KOPT-K1 (cell line): Measurements from ENCODE around the gene SLC52A3.
"Not testable (repeated sequence)": the region's sequence is repeated elsewhere in the genome, so short reads cannot be mapped to it uniquely, and the experiment has no call there.

Experiments
- H3K27ac ChIP-seq: fragments of 200-600 bp; sonication (generic); 2 replicates; pipeline ENCODE4 v1.5.1; 2016; ENCODE audit warnings: antibody characterized with exemption, mild to moderate bottlenecking, low read depth, low read length; ENCODE audit not compliant: poor library complexity, severe bottlenecking
- H3K36me3 ChIP-seq: fragments of 200-600 bp; sonication (generic); 2 replicates; pipeline ENCODE4 v1.5.1; 2017; ENCODE audit warnings: antibody characterized with exemption, mild to moderate bottlenecking, low read length, moderate library complexity; ENCODE audit not compliant: insufficient read depth
- H3K9me3 ChIP-seq: fragments of 200-600 bp; sonication (generic); 2 replicates; pipeline ENCODE4 v1.5.1; 2017; ENCODE audit warnings: antibody characterized with exemption, low read length, mild to moderate bottlenecking; ENCODE audit not compliant: insufficient read depth, poor library complexity, severe bottlenecking

The SLC52A3 gene

DNA sequence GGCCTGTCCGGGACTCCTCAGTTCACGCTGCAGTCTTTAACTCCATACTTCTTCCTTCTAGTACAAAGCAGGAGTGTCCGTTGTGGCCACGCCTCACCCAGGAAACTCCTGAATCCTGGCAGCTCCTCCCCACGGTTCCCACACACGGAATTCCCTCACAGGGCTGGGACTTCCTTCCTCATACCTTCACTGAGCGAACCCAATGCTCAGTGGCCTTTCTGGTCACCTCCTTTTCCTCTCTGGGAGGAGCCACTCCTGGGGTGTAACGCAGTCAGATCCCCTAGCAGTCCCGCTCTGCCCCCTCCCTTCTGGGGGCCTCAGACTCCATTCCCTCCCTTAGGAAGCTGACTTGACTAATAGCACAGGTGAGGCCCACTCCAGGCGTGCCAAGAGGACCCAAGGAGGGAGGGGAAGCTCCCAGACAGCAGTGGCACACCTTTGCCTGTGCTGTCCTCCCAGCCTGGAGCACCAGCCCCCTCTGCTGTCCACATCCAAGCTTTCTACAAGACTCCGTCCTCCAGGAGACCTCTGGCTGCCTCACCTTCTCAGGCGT, at the start of gene SLC52A3:
Gene SLC52A3 (minus strand): TSS at position 75 of the 553 bp plus-strand sequence. CDS start 2,726 bp downstream, outside the sequence.
- Histone ChIP-seq H3K27ac (no peak within 1 kb of the TSS), H3K36me3 (no peaks in the 10 kb centered on the region), H3K9me3 (peaks cover 7% of the 10 kb centered on the region)

DNA sequence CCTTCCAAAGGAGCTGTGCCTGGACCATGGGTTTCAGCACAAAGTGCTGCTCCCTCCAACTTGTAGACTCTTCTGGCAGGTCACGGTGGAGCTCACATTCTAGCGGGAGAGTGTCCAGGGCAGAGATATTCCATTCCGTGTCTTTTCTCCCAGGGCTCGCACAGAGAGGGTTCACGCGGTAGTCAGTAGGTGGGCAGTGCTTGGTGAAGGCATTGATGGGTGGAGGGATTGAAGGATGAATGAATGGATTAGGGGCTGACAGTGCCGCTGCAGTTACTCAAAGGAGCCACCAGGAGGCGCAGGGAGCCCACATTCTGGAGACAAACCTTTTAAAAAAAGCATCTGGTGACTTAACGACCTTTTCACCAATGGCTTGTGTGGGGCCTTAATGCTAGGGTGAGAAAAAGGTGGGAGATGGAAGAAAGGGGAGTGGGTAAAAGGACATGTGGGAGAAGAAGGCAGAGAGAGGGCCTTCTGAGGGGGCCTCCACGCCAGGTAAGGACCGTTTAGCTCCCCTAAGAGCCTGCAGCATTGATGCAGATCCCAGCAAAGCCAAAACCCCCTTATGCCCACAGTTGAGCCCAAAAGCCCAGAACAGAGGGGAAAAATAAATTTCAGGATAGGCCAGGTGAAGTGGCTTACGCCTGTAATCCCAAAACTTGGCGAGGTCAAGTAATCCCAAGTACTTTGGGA, 47.8 kb upstream of the SLC52A3 start:
- no peaks in the 10 kb centered on the region for H3K9me3 ChIP-seq
- no peaks in the 10 kb centered on the region for H3K36me3 ChIP-seq
- H3K27ac ChIP-seq = no peak overlapping the region

GRCh38 chr20:815226-815625, 46.9 kb upstream of the SLC52A3 start:
- no peaks in the 10 kb centered on the region for H3K36me3 ChIP-seq
- H3K27ac ChIP-seq = no peak overlapping the region
- H3K9me3 ChIP-seq = no peaks in the 10 kb centered on the region

- Histone ChIP-seq H3K27ac (no peak overlapping the region), H3K36me3 (no peaks in the 10 kb centered on the region), H3K9me3 (peaks cover 10% of the 10 kb centered on the region)
Measured at GRCh38 chr20:813390-813789, 45.1 kb upstream of the SLC52A3 start.

GRCh38 chr20:812435-812814, 44.1 kb upstream of the SLC52A3 start:
- H3K9me3 ChIP-seq = peaks cover 13% of the 10 kb centered on the region
- not testable (repeated sequence) for H3K27ac ChIP-seq, H3K36me3 ChIP-seq

GRCh38 chr20:811776-812434, 43.6 kb upstream of the SLC52A3 start:
- not testable (repeated sequence) for H3K36me3 ChIP-seq, H3K27ac ChIP-seq
- H3K9me3 ChIP-seq = peaks cover 14% of the 10 kb centered on the region

DNA sequence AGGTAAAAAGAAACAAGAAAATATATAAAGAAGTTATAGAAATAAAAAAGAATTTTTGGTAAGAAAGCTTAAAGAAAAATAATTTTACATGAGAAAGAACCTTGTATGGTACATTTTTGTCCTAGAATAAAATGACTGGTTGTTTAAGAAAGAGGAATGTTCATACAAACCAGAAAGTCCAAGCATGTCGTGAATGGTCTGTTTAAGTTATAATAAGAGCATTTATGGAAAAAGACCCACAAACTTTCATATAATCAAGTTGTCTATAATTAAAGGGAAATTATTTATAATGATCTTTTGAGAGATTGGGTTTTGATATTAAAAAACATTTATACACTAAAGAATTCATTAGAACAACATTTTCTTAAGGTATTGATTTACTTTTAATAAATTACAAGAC, 37.4 kb upstream of the SLC52A3 start:
- H3K9me3 ChIP-seq = peaks cover 56% of the 10 kb centered on the region
- H3K27ac ChIP-seq = no peak overlapping the region
- H3K36me3 ChIP-seq = no peaks in the 10 kb centered on the region

- Histone ChIP-seq H3K27ac (no peak overlapping the region), H3K36me3 (no peaks in the 10 kb centered on the region), H3K9me3 (peaks cover 42% of the 10 kb centered on the region)
Measured at GRCh38 chr20:801678-802077, 33.4 kb upstream of the SLC52A3 start.

DNA sequence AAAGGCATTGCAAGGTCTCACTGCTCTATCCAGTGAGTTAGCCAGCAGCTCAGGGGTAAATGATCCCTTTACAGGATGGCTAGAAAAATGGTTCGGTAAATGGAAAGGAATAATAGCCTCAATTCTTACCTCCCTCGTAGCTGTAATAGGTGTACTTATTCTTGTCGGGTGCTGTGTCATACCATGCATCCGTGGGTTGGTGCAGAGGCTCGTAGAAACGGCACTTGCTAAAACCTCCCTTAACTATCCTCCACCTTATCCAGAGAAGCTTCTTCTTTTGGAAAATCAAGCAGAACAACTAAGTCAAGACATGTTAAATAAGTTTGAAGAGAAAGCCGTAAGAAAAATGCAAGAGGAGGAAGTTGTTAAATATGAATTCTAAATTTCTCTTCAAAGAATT, 31.7 kb upstream of the SLC52A3 start:
- peaks cover 30% of the 10 kb centered on the region for H3K9me3 ChIP-seq
- H3K27ac ChIP-seq, H3K36me3 ChIP-seq: not testable (repeated sequence)

DNA sequence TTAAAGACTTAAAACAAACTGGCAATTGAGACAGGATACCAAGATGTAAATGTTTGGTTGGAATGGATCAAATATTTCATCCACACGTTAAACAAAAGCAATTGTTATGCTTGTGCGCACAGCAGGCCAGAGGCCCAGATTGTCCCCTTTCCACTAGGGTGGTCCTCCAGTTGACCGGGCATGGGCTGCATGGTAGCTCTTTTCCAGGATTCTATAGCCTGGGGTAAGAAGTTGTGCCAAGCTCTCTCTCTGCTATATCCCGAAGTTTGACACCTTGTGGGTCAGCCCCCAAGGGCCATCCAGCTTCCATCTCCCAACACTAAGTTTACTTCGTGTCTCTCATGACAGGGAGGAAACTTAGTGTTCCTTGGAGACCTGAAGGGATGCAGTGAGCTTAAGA, 30.4 kb upstream of the SLC52A3 start:
- H3K27ac ChIP-seq, H3K36me3 ChIP-seq: not testable (repeated sequence)
- peaks cover 18% of the 10 kb centered on the region for H3K9me3 ChIP-seq

DNA sequence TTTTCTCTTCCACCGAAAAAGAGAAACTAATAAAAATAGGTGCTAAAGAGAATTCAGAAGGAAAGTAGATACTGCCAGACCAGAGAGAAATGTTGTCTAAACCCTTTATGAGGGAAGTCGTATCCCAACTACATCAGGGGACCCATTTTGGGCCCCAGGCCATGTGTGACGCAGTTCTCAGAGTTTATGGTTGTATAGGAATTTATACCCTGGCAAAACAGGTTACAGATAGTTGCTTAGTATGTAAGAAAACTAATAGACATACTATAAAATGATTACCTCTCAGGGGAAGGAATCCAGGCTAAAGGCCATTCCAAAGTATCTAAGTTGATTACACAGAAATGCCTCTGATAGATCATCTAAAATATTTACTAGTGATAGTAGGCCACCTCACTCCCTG, 28.6 kb upstream of the SLC52A3 start:
- Histone ChIP-seq H3K27ac (no peak overlapping the region), H3K9me3 (peaks cover 27% of the 10 kb centered on the region)

GRCh38 chr20:792248-792647, 23.9 kb upstream of the SLC52A3 start:
- no peak overlapping the region for H3K27ac ChIP-seq
- H3K9me3 ChIP-seq = peaks cover 37% of the 10 kb centered on the region
- no peaks in the 10 kb centered on the region for H3K36me3 ChIP-seq

More for the DNA sequence above, 28.6 kb upstream of the SLC52A3 start:
- H3K36me3 ChIP-seq = no peaks in the 10 kb centered on the region

DNA sequence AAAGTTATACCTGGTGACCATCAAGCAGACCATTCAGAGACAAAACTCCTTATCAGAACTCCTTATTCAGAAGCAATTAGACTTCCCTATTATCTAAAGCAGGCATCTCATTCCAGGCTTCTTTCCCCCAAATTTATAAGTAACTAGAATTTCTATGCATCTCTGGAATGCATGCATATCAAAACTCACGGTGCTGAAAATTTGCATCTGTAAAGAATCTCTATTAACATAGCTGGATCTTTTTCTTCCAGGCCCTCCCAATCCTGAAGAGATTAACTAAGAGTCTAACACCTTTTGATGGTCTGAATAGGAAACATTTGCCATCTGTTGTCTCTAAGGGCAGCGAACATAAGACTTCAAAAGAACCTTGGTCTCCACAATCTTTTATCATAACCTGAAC, 22.8 kb upstream of the SLC52A3 start:
- Histone ChIP-seq H3K9me3 (peaks cover 41% of the 10 kb centered on the region), H3K27ac (no peak overlapping the region), H3K36me3 (no peaks in the 10 kb centered on the region)

GRCh38 chr20:787825-788224, 19.5 kb upstream of the SLC52A3 start:
- Histone ChIP-seq H3K27ac (no peak overlapping the region), H3K9me3 (peaks cover 57% of the 10 kb centered on the region)

GRCh38 chr20:779771-780170, 11.5 kb upstream of the SLC52A3 start:
- H3K27ac ChIP-seq = no peak overlapping the region
- peaks cover 19% of the 10 kb centered on the region for H3K9me3 ChIP-seq
- H3K36me3 ChIP-seq = no peaks in the 10 kb centered on the region

More at GRCh38 chr20:787825-788224, 19.5 kb upstream of the SLC52A3 start:
- no peaks in the 10 kb centered on the region for H3K36me3 ChIP-seq

DNA sequence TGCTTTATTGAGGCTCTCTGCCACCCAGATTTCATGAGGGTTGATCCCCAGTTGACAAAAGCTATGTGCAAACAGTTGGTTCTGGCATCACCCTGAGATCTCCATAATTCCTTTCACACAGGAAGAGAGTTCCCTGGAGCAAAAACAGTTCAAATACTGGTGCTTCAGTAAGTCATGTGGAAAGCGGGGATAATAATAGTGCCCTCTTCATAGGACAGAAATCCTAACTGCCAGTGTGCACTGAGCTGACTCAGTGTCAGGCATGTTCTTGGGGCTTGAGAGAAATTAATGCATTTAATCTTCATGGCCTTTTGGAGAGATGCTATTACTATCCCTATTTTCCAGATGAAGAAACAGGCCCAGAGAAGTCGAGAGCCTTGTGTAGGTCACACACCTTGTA, 7.9 kb upstream of the SLC52A3 start:
- Histone ChIP-seq H3K27ac (no peak overlapping the region), H3K9me3 (peaks cover under 1% of the 10 kb centered on the region), H3K36me3 (no peaks in the 10 kb centered on the region)
